Measurements from ENCODE around the gene FSTL5.

GRCh38 chr4:162157241-162157640, 6.6 kb downstream of the FSTL5 start:
- TF ChIP-seq CTCF (IDR thresholded peaks at IDR 0.05; ENCODE audit: borderline replicate concordance, extremely low read depth, low read length, poor library complexity, severe bottlenecking) (no peak), EZH2 (IDR thresholded peaks at IDR 0.05; ENCODE audit: borderline replicate concordance, low read depth, low read length, severe bottlenecking) (no peak)

Data from DND-41 (cell line).